Trophoblast cell (in vitro differentiated cells and primary cell): ENCODE data around the gene C2CD4B.

Source experiments
- DNase-seq, 2 donors: peaks; one replicate each; pipeline ENCODE4 v3.0.0-alpha.2; 2016
- H2AFZ ChIP-seq: 2 replicates; pipeline ENCODE4 v1.6.1; 2013; ENCODE audit warnings: low read length, moderate library complexity, mild to moderate bottlenecking; ENCODE audit not compliant: insufficient read depth, poor library complexity
- H2AK5ac ChIP-seq: 2 replicates; pipeline ENCODE4 v1.6.1; 2013; ENCODE audit warnings: mild to moderate bottlenecking, low read length
- H2BK120ac ChIP-seq: 2 replicates; pipeline ENCODE4 v1.6.1; 2013; ENCODE audit warnings: low read length, mild to moderate bottlenecking, moderate library complexity; ENCODE audit not compliant: insufficient read depth, poor library complexity
- H2BK12ac ChIP-seq: 2 replicates; pipeline ENCODE4 v1.6.1; 2013; ENCODE audit warnings: mild to moderate bottlenecking, low read length, moderate library complexity
- H2BK5ac ChIP-seq: 2 replicates; pipeline ENCODE4 v1.6.1; 2013; ENCODE audit warnings: low read length, low read depth, moderate library complexity, mild to moderate bottlenecking; ENCODE audit not compliant: poor library complexity
- H3K14ac ChIP-seq: 2 replicates; pipeline ENCODE4 v1.6.1; 2013; ENCODE audit warnings: mild to moderate bottlenecking, low read length
- H3K18ac ChIP-seq: 2 replicates; pipeline ENCODE4 v1.6.1; 2013; ENCODE audit warnings: mild to moderate bottlenecking, low read length
- H3K23ac ChIP-seq: 2 replicates; pipeline ENCODE4 v1.6.1; 2013; ENCODE audit warnings: low read length
- H3K27ac ChIP-seq: 2 replicates; pipeline ENCODE4 v1.5.1; 2013; ENCODE audit warnings: low read depth, mild to moderate bottlenecking, inconsistent platforms, low read length, moderate library complexity
- H3K27me3 ChIP-seq: 2 replicates; pipeline ENCODE4 v1.6.1; 2013; ENCODE audit warnings: inconsistent platforms, mild to moderate bottlenecking, low read length, moderate library complexity; ENCODE audit not compliant: insufficient read depth
- H3K36me3 ChIP-seq, 2 experiments: 1 replicate in 1 of 2; 2 replicates in 1 of 2; pipeline ENCODE4 v1.6.1; 2013; ENCODE audit warnings: low read length in 2 of 2, mild to moderate bottlenecking in 2 of 2, moderate library complexity in 1 of 2; ENCODE audit not compliant: insufficient read depth in 2 of 2, control insufficient read depth in 1 of 2
- H3K4ac ChIP-seq: 2 replicates; pipeline ENCODE4 v1.6.1; 2013; ENCODE audit warnings: low read depth, mild to moderate bottlenecking, low read length, moderate library complexity
- H3K4me1 ChIP-seq, 2 experiments: 1 replicate in 1 of 2; 2 replicates in 1 of 2; pipeline ENCODE4 v1.6.1; 2013; ENCODE audit warnings: low read length in 2 of 2, mild to moderate bottlenecking in 2 of 2, moderate library complexity in 1 of 2; ENCODE audit not compliant: insufficient read depth in 2 of 2, control insufficient read depth in 1 of 2
- H3K4me2 ChIP-seq: 2 replicates; pipeline ENCODE4 v1.6.1; 2013; ENCODE audit warnings: inconsistent platforms, mild to moderate bottlenecking, low read length, moderate library complexity
- H3K4me3 ChIP-seq: 2 replicates; pipeline ENCODE4 v1.5.1; 2013; ENCODE audit warnings: mild to moderate bottlenecking, low read depth, low read length, inconsistent platforms
- H3K79me1 ChIP-seq: one replicate; pipeline ENCODE4 v1.6.1; 2013; ENCODE audit warnings: low read length
- H3K79me2 ChIP-seq: 2 replicates; pipeline ENCODE4 v1.6.1; 2013; ENCODE audit warnings: low read length, mild to moderate bottlenecking; ENCODE audit not compliant: control insufficient read depth, insufficient read depth, poor library complexity
- H3K9ac ChIP-seq: 2 replicates; pipeline ENCODE4 v1.6.1; 2013; ENCODE audit warnings: mild to moderate bottlenecking, low read length
- H3K9me3 ChIP-seq: 2 replicates; pipeline ENCODE4 v1.6.1; 2013; ENCODE audit warnings: low read depth, mild to moderate bottlenecking, control low read depth, inconsistent platforms, low read length; ENCODE audit not compliant: insufficient read depth
- H4K12ac ChIP-seq: 2 replicates; pipeline ENCODE4 v1.6.1; 2013; ENCODE audit warnings: low read depth, mild to moderate bottlenecking, low read length, moderate library complexity
- H4K8ac ChIP-seq: 2 replicates; pipeline ENCODE4 v1.6.1; 2013; ENCODE audit warnings: low read depth, mild to moderate bottlenecking, low read length, moderate library complexity
- H4K91ac ChIP-seq: one replicate; pipeline ENCODE4 v1.6.1; 2013; ENCODE audit warnings: low read depth, mild to moderate bottlenecking, low read length, moderate library complexity
- WGBS: extraction: QIAGEN DNeasy Blood & Tissue Kit; methylation state at CpG from one replicate; pipeline ENCODE4 v1.1.7; 2013; ENCODE audit warnings: missing lambda C conversion rate; ENCODE audit not compliant: insufficient read length, insufficient coverage; ENCODE audit errors: extremely low coverage; 5-methylcytosine and 5-hydroxymethylcytosine counted together

Gene C2CD4B

DNA sequence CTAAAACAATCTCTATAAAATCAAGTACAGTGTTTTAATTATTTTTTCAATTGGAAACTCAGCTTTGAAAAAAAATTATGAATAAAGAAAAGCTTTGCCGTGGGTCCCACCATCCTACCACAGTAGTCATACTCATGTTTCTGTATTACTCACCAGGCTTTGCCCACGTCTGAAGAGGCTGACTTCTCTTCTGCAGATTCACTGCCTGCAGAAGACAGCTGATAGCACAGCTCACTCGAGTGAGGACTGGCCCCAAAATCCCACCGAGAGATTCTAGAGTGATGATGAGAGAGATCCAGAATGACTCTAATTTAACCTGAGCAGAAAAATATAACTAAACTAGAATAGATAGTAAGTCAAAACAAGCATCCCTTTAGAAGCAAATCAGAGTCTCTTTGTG lies 11.9 kb downstream of the C2CD4B start:
- Histone ChIP-seq H3K14ac (no peak overlapping the region), H2BK120ac (no peak overlapping the region), H3K79me2 (no peaks in the 10 kb centered on the region), H3K27ac (no peak overlapping the region), H3K18ac (no peak overlapping the region), H3K36me3 (no peaks in the 10 kb centered on the region), H3K9me3 (no peaks in the 10 kb centered on the region), H3K9ac (no peak overlapping the region), H3K4me1 (no peaks in the 10 kb centered on the region), H2AFZ (no peak overlapping the region), H2AK5ac (no peak overlapping the region), H4K91ac (no peak overlapping the region), H2BK12ac (no peak overlapping the region), H3K79me1 (no peaks in the 10 kb centered on the region), H4K12ac (no peak overlapping the region), H3K27me3 (no peaks in the 10 kb centered on the region), H3K4ac (no peak overlapping the region), H3K23ac (no peak overlapping the region), H2BK5ac (no peak overlapping the region), H3K4me3 (no peak overlapping the region), H3K4me2 (no peak overlapping the region), H4K8ac (no peak overlapping the region)
- no peak for DNase-seq
- no CpG with 5 or more reads among the region's 4 CpGs for WGBS

DNA sequence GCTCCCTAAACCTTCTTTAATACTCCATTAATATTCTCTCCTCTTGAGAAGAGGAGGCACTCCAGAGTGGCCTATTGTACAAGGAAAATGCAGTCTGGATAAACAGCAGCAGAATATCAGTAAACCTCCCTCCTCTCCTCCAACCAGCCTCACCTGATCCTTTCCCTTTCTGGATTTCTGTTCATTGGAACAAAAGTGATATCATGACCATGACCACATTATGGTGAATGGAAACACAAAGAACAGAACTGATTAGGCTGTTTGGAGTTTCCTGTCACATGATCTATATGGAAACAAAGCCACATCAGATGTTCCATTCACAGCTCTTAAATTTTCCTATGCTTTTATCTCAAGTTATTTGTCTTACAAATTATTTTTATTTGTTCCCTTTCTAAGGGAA lies 14.6 kb downstream of the C2CD4B start:
- no peak for DNase-seq
- H3K79me2 ChIP-seq = no peaks in the 10 kb centered on the region
- H3K9me3 ChIP-seq = no peaks in the 10 kb centered on the region
- H4K91ac ChIP-seq = no peak overlapping the region
- no peak overlapping the region for H2AK5ac ChIP-seq
- H3K4me2 ChIP-seq = no peak overlapping the region
- H3K79me1 ChIP-seq = no peaks in the 10 kb centered on the region
- no peak overlapping the region for H4K12ac ChIP-seq
- no peak overlapping the region for H3K14ac ChIP-seq
- no peak overlapping the region for H3K9ac ChIP-seq
- H3K27me3 ChIP-seq = no peaks in the 10 kb centered on the region
- H3K36me3 ChIP-seq = no peaks in the 10 kb centered on the region
- H2BK5ac ChIP-seq = no peak overlapping the region
- no peak overlapping the region for H2BK120ac ChIP-seq
- H4K8ac ChIP-seq = no peak overlapping the region
- no peak overlapping the region for H2AFZ ChIP-seq
- no peaks in the 10 kb centered on the region for H3K4me1 ChIP-seq
- H3K23ac ChIP-seq = no peak overlapping the region
- H3K27ac ChIP-seq = no peak overlapping the region
- no peak overlapping the region for H2BK12ac ChIP-seq
- H3K4ac ChIP-seq = no peak overlapping the region
- no peak overlapping the region for H3K4me3 ChIP-seq
- H3K18ac ChIP-seq = no peak overlapping the region

DNA sequence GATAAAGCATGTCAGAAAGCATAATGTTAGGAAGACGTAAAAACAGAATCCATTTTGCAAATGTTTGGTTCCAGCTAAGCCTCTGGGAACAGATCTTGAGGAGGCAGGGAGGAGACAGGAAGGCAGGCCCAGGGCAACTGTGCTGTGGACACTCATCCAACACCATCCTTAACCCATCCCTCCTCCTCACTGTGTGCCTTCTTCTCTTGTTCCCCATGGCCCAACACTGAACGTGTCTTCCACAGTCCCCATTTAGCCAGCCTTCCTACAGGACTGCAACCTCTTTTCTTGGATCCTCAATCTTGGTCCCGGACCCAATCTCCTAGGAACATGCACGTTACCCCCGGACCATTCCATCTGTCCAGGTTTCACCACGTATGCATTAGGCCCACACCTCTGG lies 15.4 kb downstream of the C2CD4B start:
- Histone ChIP-seq H3K18ac (no peak overlapping the region), H3K23ac (no peak overlapping the region), H4K8ac (no peak overlapping the region), H2AK5ac (no peak overlapping the region), H3K4ac (no peak overlapping the region), H2BK120ac (no peak overlapping the region), H3K9ac (no peak overlapping the region), H2BK12ac (no peak overlapping the region), H3K4me1 (no peaks in the 10 kb centered on the region), H3K79me2 (no peaks in the 10 kb centered on the region), H2AFZ (no peak overlapping the region), H4K91ac (no peak overlapping the region), H4K12ac (no peak overlapping the region), H3K79me1 (no peaks in the 10 kb centered on the region), H3K27ac (no peak overlapping the region), H2BK5ac (no peak overlapping the region), H3K36me3 (no peaks in the 10 kb centered on the region), H3K14ac (no peak overlapping the region), H3K9me3 (no peaks in the 10 kb centered on the region), H3K4me3 (peak overlapping the region; percentile 37), H3K4me2 (no peak overlapping the region), H3K27me3 (no peaks in the 10 kb centered on the region)
- no CpG with 5 or more reads among the region's 6 CpGs for WGBS
- DNase-seq = no peak

DNA sequence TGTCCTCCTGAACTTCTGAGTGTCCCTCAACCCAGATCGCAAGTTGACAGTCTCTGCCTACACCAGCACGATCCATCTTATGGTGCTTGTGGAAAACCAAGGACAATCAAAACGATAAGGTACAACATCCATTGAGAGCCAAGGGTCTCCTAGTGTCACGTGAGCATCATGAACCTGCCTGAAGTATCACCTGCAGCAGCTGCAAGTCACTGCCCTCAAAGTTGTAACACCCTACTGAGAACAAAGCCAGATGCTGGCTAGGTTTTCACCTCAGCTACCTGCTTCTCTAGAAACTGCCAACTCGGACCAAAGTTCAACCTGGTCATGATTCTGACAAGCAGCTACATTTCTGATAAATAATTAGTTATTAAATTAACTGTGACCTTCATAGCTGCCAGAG lies 17.5 kb downstream of the C2CD4B start:
- no peak for DNase-seq

More for the DNA sequence above, 17.5 kb downstream of the C2CD4B start:
- H3K18ac ChIP-seq = no peak overlapping the region
- no peak overlapping the region for H3K14ac ChIP-seq
- no peaks in the 10 kb centered on the region for H3K79me1 ChIP-seq
- no peaks in the 10 kb centered on the region for H3K27me3 ChIP-seq
- H3K9ac ChIP-seq = no peak overlapping the region
- no peaks in the 10 kb centered on the region for H3K79me2 ChIP-seq
- no peak overlapping the region for H2AFZ ChIP-seq
- no peak overlapping the region for H3K27ac ChIP-seq
- H3K4me1 ChIP-seq = no peaks in the 10 kb centered on the region
- H3K4ac ChIP-seq = no peak overlapping the region
- no peak overlapping the region for H2BK12ac ChIP-seq
- no peak overlapping the region for H4K91ac ChIP-seq
- H2BK5ac ChIP-seq = no peak overlapping the region
- no peaks in the 10 kb centered on the region for H3K36me3 ChIP-seq
- no peak overlapping the region for H3K4me3 ChIP-seq
- WGBS = no CpG with 5 or more reads among the region's 5 CpGs
- H3K23ac ChIP-seq = no peak overlapping the region
- no peak overlapping the region for H4K12ac ChIP-seq
- H2AK5ac ChIP-seq = no peak overlapping the region
- no peak overlapping the region for H4K8ac ChIP-seq
- H3K4me2 ChIP-seq = no peak overlapping the region
- no peaks in the 10 kb centered on the region for H3K9me3 ChIP-seq
- no peak overlapping the region for H2BK120ac ChIP-seq
